DMS79 treated with DMSO at 0.1 percent for 48 hours (cell line): Measurements from ENCODE around the gene ADPRH.
"Not testable (repeated sequence)": the region's sequence is repeated elsewhere in the genome, so short reads cannot be mapped to it uniquely, and the experiment has no call there.

Experiments
- DNase-seq: peaks from one replicate; lab custom pipeline; 2025; lab: John Stamatoyannopoulos, UW

The ADPRH gene

GRCh38 chr3:119559441-119559963 lies 19.8 kb upstream of the ADPRH start, which contains the start of gene CD80:
Gene CD80 (minus strand): TSS chr3:119559614. CDS start chr3:119557728, 1,886 bp downstream.
- no peak for DNase-seq

GRCh38 chr3:119560160-119560559 lies 19.1 kb upstream of the ADPRH start:
- no peak for DNase-seq

- no peak for DNase-seq
Observed at GRCh38 chr3:119562307-119562961, 16.9 kb upstream of the ADPRH start.

GRCh38 chr3:119563334-119563733 lies 16.0 kb upstream of the ADPRH start:
- not testable (repeated sequence) for DNase-seq

- DNase-seq = no peak
Observed at GRCh38 chr3:119569156-119569555, 10.1 kb upstream of the ADPRH start.

GRCh38 chr3:119570229-119570628 lies 9.1 kb upstream of the ADPRH start:
- no peak for DNase-seq

GRCh38 chr3:119571230-119571629 lies 8.1 kb upstream of the ADPRH start:
- DNase-seq = no peak

GRCh38 chr3:119571688-119572087 lies 7.6 kb upstream of the ADPRH start:
- DNase-seq = no peak

- no peak for DNase-seq
Observed at GRCh38 chr3:119575507-119575906, 3.8 kb upstream of the ADPRH start.

GRCh38 chr3:119580067-119580760 lies 922 bp downstream of the ADPRH start:
- DNase-seq = peak; percentile 8

- DNase-seq = no peak
Observed at GRCh38 chr3:119582178-119582577, 2.9 kb downstream of the ADPRH start.

GRCh38 chr3:119585208-119585607 lies 5.9 kb downstream of the ADPRH start:
- DNase-seq = no peak

- DNase-seq = no peak
Observed at GRCh38 chr3:119585856-119586570, 6.7 kb downstream of the ADPRH start.

GRCh38 chr3:119586733-119587172 lies 7.5 kb downstream of the ADPRH start:
- DNase-seq = no peak

- no peak for DNase-seq
Observed at GRCh38 chr3:119588112-119588511, 8.8 kb downstream of the ADPRH start.

GRCh38 chr3:119589102-119589773 lies 9.9 kb downstream of the ADPRH start:
- DNase-seq = no peak

- DNase-seq = no peak
Observed at GRCh38 chr3:119590706-119591105, 11.4 kb downstream of the ADPRH start.

- no peak for DNase-seq
Observed at GRCh38 chr3:119592861-119593260, 13.6 kb downstream of the ADPRH start.

- no peak for DNase-seq
Observed at GRCh38 chr3:119594066-119594465, 14.8 kb downstream of the ADPRH start.

GRCh38 chr3:119594929-119595328 lies 15.6 kb downstream of the ADPRH start:
- not testable (repeated sequence) for DNase-seq

- no peak for DNase-seq
Observed at GRCh38 chr3:119595639-119596334, 16.5 kb downstream of the ADPRH start.
